ENCODE results near the gene ETV6. TPM values are rescaled to one million over a fixed set of nuclear protein-coding genes. Genes with fewer than 3 reads are reported as not detected.
A peak's percentile ranks its signal among the peaks of the same experiment; 100 is the strongest.

Gene ETV6
- total RNA-seq, 3 donors from 2014 or later: 46.7 to 58.0 (median 57.5) TPM

GRCh38 chr12:11730299-11731041 is 81.0 kb downstream of the ETV6 start:
- Mint-ChIP-seq H3K27me3 (ENCODE audit: low read depth) (no peaks in the 10 kb centered on the region), H3K36me3 (ENCODE audit: insufficient read depth) (peaks cover 17% of the 10 kb centered on the region), H3K4me3 (peak overlapping the region; percentile 39)

GRCh38 chr12:11731042-11731357 is 81.5 kb downstream of the ETV6 start:
- Mint-ChIP-seq H3K27me3 (ENCODE audit: low read depth) (no peaks in the 10 kb centered on the region), H3K4me3 (peak overlapping the region; percentile 39), H3K9me3 (no peaks in the 10 kb centered on the region), H3K4me1 (ENCODE audit: low read depth) (peaks cover 78% of the 10 kb centered on the region), H3K36me3 (ENCODE audit: insufficient read depth) (peaks cover 12% of the 10 kb centered on the region)
- DNase-seq (no peak), ATAC-seq (peak; percentile 42 to 46)

More at GRCh38 chr12:11730299-11731041, 81.0 kb downstream of the ETV6 start:
- DNase-seq: no peak
- H3K4me1 Mint-ChIP-seq (ENCODE audit: low read depth): peaks cover 82% of the 10 kb centered on the region
- no peak for ATAC-seq
- H3K9me3 Mint-ChIP-seq: peaks cover 4% of the 10 kb centered on the region

DNA sequence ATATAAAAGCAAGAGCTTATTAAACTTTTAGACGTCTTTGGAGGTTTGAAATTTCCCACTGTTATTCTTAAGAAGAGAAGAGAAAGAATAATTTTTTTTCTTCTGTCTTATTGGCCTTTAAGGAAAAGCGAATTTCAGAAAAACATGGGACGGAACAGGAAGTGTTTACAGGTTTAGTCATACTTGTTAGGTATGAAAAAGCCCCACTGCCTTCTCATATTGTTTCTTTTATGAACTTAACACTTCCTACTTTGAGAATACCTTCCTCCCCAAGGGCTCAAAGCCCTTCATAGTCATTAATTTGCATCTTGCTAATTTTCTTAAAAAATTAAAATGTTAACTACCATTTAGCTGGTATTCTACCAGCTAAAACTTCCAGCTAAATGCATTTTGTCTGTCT is 82.0 kb downstream of the ETV6 start:
- peak overlapping the region; percentile 39 for H3K4me3 Mint-ChIP-seq
- no peaks in the 10 kb centered on the region for H3K27me3 Mint-ChIP-seq (ENCODE audit: low read depth)
- H3K4me1 Mint-ChIP-seq (ENCODE audit: low read depth): peaks cover 77% of the 10 kb centered on the region
- ATAC-seq (peak; percentile 38 to 62), DNase-seq (no peak)
- peaks cover 10% of the 10 kb centered on the region for H3K36me3 Mint-ChIP-seq (ENCODE audit: insufficient read depth)
- H3K9me3 Mint-ChIP-seq: no peaks in the 10 kb centered on the region

- H3K4me3 Mint-ChIP-seq: peak overlapping the region; percentile 39
- peaks cover 12% of the 10 kb centered on the region for H3K36me3 Mint-ChIP-seq (ENCODE audit: insufficient read depth)
- peaks cover 76% of the 10 kb centered on the region for H3K4me1 Mint-ChIP-seq (ENCODE audit: low read depth)
- DNase-seq: no peak
- H3K9me3 Mint-ChIP-seq: no peaks in the 10 kb centered on the region
- peak; percentile 6 to 32 for ATAC-seq
- H3K27me3 Mint-ChIP-seq (ENCODE audit: low read depth): no peaks in the 10 kb centered on the region
These were observed 82.5 kb downstream of the ETV6 start for GRCh38 chr12:11732023-11732422.

- ATAC-seq: no peak
- H3K4me3 Mint-ChIP-seq: peak overlapping the region; percentile 60
- peaks cover 14% of the 10 kb centered on the region for H3K36me3 Mint-ChIP-seq (ENCODE audit: insufficient read depth)
- H3K27me3 Mint-ChIP-seq (ENCODE audit: low read depth): no peaks in the 10 kb centered on the region
- no peaks in the 10 kb centered on the region for H3K9me3 Mint-ChIP-seq
- DNase-seq: no peak
- H3K4me1 Mint-ChIP-seq (ENCODE audit: low read depth): peaks cover 76% of the 10 kb centered on the region
These were observed 83.2 kb downstream of the ETV6 start for GRCh38 chr12:11732715-11733114.

DNA sequence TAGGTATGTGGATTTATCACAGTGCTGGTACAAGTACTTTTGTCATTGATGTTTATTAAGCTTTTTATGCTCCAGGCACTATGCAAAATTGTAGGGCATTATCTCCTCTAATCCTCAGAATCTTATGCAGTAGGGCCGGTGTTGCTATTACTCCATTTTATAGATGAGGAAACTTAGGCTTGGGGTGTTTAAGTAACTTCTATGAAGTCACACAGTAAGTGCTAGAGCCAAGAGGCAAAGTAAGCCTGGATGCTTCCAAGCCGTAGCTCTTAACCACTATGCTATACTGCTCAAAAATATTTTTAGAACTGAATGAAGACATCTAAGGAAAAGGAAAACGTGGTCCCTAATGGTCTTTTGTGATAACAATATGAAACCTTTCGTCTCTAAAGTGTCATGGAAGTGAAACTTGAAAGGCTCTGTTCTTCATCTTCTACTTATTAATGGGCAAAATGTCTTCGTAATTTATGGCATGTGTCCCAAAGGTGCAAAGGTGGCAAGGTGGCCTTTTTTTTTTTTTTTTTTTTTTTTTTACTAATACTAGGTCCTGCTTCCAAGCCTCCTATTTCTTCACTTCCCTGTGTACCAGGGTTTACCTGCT is 85.2 kb downstream of the ETV6 start:
- Mint-ChIP-seq H3K4me3 (no peak overlapping the region), H3K9me3 (no peaks in the 10 kb centered on the region), H3K27me3 (ENCODE audit: low read depth) (no peaks in the 10 kb centered on the region), H3K36me3 (ENCODE audit: insufficient read depth) (peaks cover 18% of the 10 kb centered on the region), H3K4me1 (ENCODE audit: low read depth) (peaks cover 69% of the 10 kb centered on the region)
- ATAC-seq: no peak
- no peak for DNase-seq

GRCh38 chr12:11738450-11738849 is 89.0 kb downstream of the ETV6 start:
- Mint-ChIP-seq H3K27me3 (ENCODE audit: low read depth) (no peaks in the 10 kb centered on the region), H3K4me3 (no peak overlapping the region), H3K9me3 (no peaks in the 10 kb centered on the region), H3K36me3 (ENCODE audit: insufficient read depth) (peaks cover 19% of the 10 kb centered on the region), H3K4me1 (ENCODE audit: low read depth) (peaks cover 61% of the 10 kb centered on the region)
- DNase-seq: no peak
- ATAC-seq: no peak

DNA sequence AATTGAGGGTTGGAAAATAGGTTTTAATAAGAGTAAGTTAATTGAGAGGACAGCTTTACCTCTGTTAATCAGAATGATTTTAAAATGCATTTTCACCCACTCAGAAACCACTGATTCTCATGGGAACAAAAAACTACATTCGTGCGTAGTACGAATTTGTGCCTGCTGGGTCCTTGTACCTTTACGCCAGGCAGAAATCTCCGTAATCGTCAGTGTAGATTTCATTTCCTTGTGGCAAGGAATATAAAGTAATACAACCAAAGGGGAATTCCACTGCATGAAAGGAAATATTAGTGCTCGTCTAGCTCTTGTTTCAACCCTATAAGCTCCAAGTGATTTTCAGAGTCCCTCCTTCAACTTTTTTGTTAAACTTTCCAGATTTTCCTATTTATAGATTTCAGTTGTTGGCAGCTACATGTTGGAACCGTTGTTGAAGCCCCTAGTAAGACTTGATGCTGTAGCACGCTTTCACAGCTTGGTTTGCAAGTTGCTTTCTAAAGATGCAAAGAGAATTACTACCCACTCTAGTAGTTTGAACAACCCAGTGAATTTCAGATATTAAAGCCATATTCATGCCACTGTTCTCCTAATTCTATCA is 90.6 kb downstream of the ETV6 start:
- DNase-seq (no peak), ATAC-seq (no peak)
- H3K4me3 Mint-ChIP-seq: no peak overlapping the region
- peaks cover 65% of the 10 kb centered on the region for H3K4me1 Mint-ChIP-seq (ENCODE audit: low read depth)
- no peaks in the 10 kb centered on the region for H3K9me3 Mint-ChIP-seq
- peaks cover 24% of the 10 kb centered on the region for H3K36me3 Mint-ChIP-seq (ENCODE audit: insufficient read depth)
- H3K27me3 Mint-ChIP-seq (ENCODE audit: low read depth): no peaks in the 10 kb centered on the region

- DNase-seq (no peak), ATAC-seq (no peak)
- H3K4me1 Mint-ChIP-seq (ENCODE audit: low read depth): peaks cover 71% of the 10 kb centered on the region
- no peaks in the 10 kb centered on the region for H3K27me3 Mint-ChIP-seq (ENCODE audit: low read depth)
- H3K4me3 Mint-ChIP-seq: no peak overlapping the region
- peaks cover 27% of the 10 kb centered on the region for H3K36me3 Mint-ChIP-seq (ENCODE audit: insufficient read depth)
- no peaks in the 10 kb centered on the region for H3K9me3 Mint-ChIP-seq
These were observed 92.1 kb downstream of the ETV6 start for GRCh38 chr12:11741434-11742092.

DNA sequence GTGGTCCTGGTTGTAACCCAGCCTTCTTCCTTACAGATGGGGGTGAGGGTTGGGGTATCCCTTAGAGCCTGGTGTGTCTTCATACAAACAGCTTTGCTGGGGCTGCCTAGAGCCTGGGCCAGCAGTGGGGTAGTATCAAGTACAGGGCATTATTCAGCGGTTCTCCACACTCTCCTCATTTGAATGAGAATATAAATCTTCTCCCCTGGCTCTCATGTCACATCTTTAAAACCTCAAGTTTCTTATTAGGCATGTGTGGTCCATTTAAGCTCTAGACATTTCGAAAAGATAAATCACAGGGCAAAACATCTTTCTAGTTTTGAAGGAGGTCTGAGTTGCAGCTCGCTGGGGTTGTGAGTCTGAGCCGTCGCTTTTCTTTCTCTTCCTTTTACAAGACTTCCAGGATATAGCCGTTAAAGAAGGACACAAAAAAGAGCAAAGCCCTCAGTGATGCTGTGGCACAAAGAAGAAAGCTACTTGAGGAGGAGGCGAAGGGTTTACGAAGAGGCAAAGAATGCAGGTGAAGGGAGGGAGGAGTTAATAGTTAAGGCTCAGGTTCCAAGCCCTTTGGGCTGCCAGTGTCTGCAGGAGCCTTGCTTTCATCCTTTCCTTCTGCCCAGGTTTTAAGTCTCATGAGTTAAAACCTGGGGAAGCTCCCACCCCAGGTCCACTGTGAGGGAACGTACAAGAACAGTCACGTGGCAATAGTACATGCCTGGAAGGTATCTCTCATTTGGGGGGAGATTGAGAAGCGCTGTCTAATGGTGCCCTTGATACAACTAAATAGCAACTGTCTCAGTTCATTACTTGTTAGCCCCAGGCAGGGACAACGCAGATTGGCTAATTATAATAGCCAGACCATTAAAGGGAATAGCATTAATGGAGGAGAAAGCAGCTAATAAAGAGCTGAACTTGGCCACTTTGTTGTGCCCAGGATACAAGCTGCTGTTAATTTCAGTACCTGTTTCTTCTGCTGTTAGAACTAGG is 94.2 kb downstream of the ETV6 start:
- peaks cover 26% of the 10 kb centered on the region for H3K36me3 Mint-ChIP-seq (ENCODE audit: insufficient read depth)
- no peak overlapping the region for H3K4me3 Mint-ChIP-seq
- peaks cover 63% of the 10 kb centered on the region for H3K4me1 Mint-ChIP-seq (ENCODE audit: low read depth)
- no peaks in the 10 kb centered on the region for H3K27me3 Mint-ChIP-seq (ENCODE audit: low read depth)
- ATAC-seq (no peak), DNase-seq (no peak)
- H3K9me3 Mint-ChIP-seq: no peaks in the 10 kb centered on the region

DNA sequence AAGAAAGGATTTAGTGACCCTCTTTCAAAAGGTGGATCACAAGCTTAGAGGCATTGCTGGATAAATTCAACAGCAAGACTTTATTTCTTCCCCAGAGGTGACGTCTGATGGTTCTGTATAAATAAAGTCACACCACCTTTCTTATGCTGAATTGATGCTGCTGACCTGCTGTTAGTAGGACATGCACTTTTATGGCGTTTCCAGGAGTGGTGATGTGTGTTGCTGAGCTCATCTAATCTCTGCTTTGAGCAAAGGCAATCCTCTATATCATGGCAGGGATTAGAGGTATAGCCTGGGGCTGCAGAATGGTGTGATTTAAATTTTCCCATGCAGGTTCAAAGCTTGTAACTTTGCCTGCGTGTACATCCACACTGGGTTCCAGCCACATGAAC is 94.9 kb downstream of the ETV6 start:
- no peaks in the 10 kb centered on the region for H3K27me3 Mint-ChIP-seq (ENCODE audit: low read depth)
- peaks cover 61% of the 10 kb centered on the region for H3K4me1 Mint-ChIP-seq (ENCODE audit: low read depth)
- no peak for ATAC-seq
- no peak for DNase-seq
- no peak overlapping the region for H3K4me3 Mint-ChIP-seq
- peaks cover 26% of the 10 kb centered on the region for H3K36me3 Mint-ChIP-seq (ENCODE audit: insufficient read depth)
- H3K9me3 Mint-ChIP-seq: no peaks in the 10 kb centered on the region

DNA sequence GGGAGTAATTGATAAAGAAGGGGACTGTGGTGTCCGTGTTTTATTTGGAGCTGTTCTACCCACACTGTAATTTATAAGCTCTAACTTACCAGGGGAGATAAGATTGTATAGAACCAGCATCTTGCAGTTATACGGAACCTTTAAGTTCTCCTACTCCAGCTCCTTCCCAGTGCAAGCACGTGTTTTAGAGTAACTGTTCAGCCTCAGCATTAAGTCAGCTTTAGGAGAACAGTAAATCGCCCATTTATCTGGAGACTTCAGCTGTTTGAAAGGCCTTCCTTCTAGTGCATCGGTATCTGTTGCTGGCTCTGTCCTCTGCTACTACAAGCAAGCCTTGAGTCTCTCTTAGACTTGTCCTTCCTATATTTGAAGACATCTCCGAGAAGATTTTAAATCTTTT is 95.6 kb downstream of the ETV6 start:
- Mint-ChIP-seq H3K36me3 (ENCODE audit: insufficient read depth) (peaks cover 29% of the 10 kb centered on the region), H3K9me3 (no peaks in the 10 kb centered on the region), H3K27me3 (ENCODE audit: low read depth) (no peaks in the 10 kb centered on the region), H3K4me3 (no peak overlapping the region), H3K4me1 (ENCODE audit: low read depth) (peaks cover 64% of the 10 kb centered on the region)
- DNase-seq (no peak), ATAC-seq (no peak)

- peak in 1 of 2 donors; percentile 61 for ATAC-seq
- Mint-ChIP-seq H3K36me3 (ENCODE audit: insufficient read depth) (peaks cover 29% of the 10 kb centered on the region), H3K4me3 (no peak overlapping the region), H3K27me3 (ENCODE audit: low read depth) (no peaks in the 10 kb centered on the region), H3K4me1 (ENCODE audit: low read depth) (peaks cover 55% of the 10 kb centered on the region), H3K9me3 (no peaks in the 10 kb centered on the region)
- no peak for DNase-seq
These were observed 96.7 kb downstream of the ETV6 start for GRCh38 chr12:11746024-11746771.
